H9 (cell line): ENCODE results near the gene HELQ. TPM values are rescaled to one million over a fixed set of nuclear protein-coding genes. Genes with fewer than 3 reads are reported as not detected.

ENCODE experiments used
- DNase-seq: peaks from one replicate; pipeline ENCODE4 v3.0.0-alpha.2; 2017
- H2AFZ ChIP-seq: one replicate; pipeline ENCODE4 v1.6.1; 2013; ENCODE audit warnings: mild to moderate bottlenecking, low read length, control low read depth, moderate library complexity
- H2AK5ac ChIP-seq: 2 replicates; pipeline ENCODE4 v1.6.1; 2013; ENCODE audit warnings: low read length, control low read depth, mixed read lengths; ENCODE audit not compliant: insufficient read length
- H2BK120ac ChIP-seq: one replicate; pipeline ENCODE4 v1.6.1; 2013; ENCODE audit warnings: low read depth, mild to moderate bottlenecking, low read length, control low read depth, inconsistent platforms; ENCODE audit not compliant: poor library complexity, severe bottlenecking
- H2BK12ac ChIP-seq: 2 replicates; pipeline ENCODE4 v1.6.1; 2013; ENCODE audit warnings: low read length, control low read depth, mixed read lengths, low read depth; ENCODE audit not compliant: insufficient read length
- H2BK15ac ChIP-seq: 2 replicates; pipeline ENCODE4 v1.6.1; 2013; ENCODE audit warnings: low read depth, low read length, control low read depth
- H2BK20ac ChIP-seq: one replicate; pipeline ENCODE4 v1.6.1; 2013; ENCODE audit warnings: low read depth, mild to moderate bottlenecking, low read length, control low read depth, inconsistent platforms; ENCODE audit not compliant: poor library complexity, severe bottlenecking
- H2BK5ac ChIP-seq: 2 replicates; pipeline ENCODE4 v1.6.1; 2013; ENCODE audit warnings: low read length, control low read depth, mixed read lengths; ENCODE audit not compliant: insufficient read length
- H3K14ac ChIP-seq: 2 replicates; pipeline ENCODE4 v1.6.1; 2013; ENCODE audit warnings: low read length, control low read depth; ENCODE audit not compliant: insufficient read depth
- H3K18ac ChIP-seq: 2 replicates; pipeline ENCODE4 v1.6.1; 2013; ENCODE audit warnings: low read depth, mild to moderate bottlenecking, mixed read lengths, low read length, control low read depth; ENCODE audit not compliant: insufficient read length
- H3K23ac ChIP-seq: 2 replicates; pipeline ENCODE4 v1.6.1; 2013; ENCODE audit warnings: low read length, control low read depth, mixed read lengths, low read depth; ENCODE audit not compliant: insufficient read length
- H3K23me2 ChIP-seq: 2 replicates; pipeline ENCODE4 v1.6.1; 2013; ENCODE audit warnings: low read depth, mild to moderate bottlenecking, mixed read lengths, low read length, control low read depth; ENCODE audit not compliant: insufficient read length, poor library complexity, severe bottlenecking
- H3K27ac ChIP-seq: 2 replicates; pipeline ENCODE4 v1.5.1; 2013; ENCODE audit warnings: low read length, control low read depth, mixed read lengths, low read depth; ENCODE audit not compliant: insufficient read length
- H3K27me3 ChIP-seq: 2 replicates; pipeline ENCODE4 v1.6.1; 2013; ENCODE audit warnings: low read length, control low read depth, inconsistent platforms; ENCODE audit not compliant: insufficient read depth
- H3K4ac ChIP-seq: 2 replicates; pipeline ENCODE4 v1.6.1; 2013; ENCODE audit warnings: low read depth, mild to moderate bottlenecking, control low read depth, inconsistent platforms, low read length, moderate library complexity
- H3K4me1 ChIP-seq: 2 replicates; pipeline ENCODE4 v1.6.1; 2013; ENCODE audit warnings: low read length, control low read depth, inconsistent platforms; ENCODE audit not compliant: insufficient read depth
- H3K4me2 ChIP-seq: 2 replicates; pipeline ENCODE4 v1.6.1; 2013; ENCODE audit warnings: low read length, control low read depth, mixed read lengths; ENCODE audit not compliant: insufficient read length, insufficient read depth
- H3K56ac ChIP-seq: 2 replicates; pipeline ENCODE4 v1.6.1; 2013; ENCODE audit warnings: low read depth, mild to moderate bottlenecking, mixed read lengths, low read length, control low read depth; ENCODE audit not compliant: insufficient read length
- H3K79me1 ChIP-seq: 2 replicates; pipeline ENCODE4 v1.6.1; 2013; ENCODE audit warnings: low read depth, mild to moderate bottlenecking, moderate library complexity, low read length, control low read depth, inconsistent platforms; ENCODE audit not compliant: insufficient read depth, poor library complexity, severe bottlenecking
- H3K79me2 ChIP-seq: 2 replicates; pipeline ENCODE4 v1.6.1; 2013; ENCODE audit warnings: low read length, control low read depth, inconsistent platforms; ENCODE audit not compliant: insufficient read depth
- H3K9ac ChIP-seq: 2 replicates; pipeline ENCODE4 v1.6.1; 2013; ENCODE audit warnings: low read length, control low read depth, mixed read lengths; ENCODE audit not compliant: insufficient read length; ENCODE audit errors: extremely low read depth
- H3K9me3 ChIP-seq: one replicate; pipeline ENCODE4 v1.6.1; 2013; ENCODE audit warnings: low read depth, low read length, inconsistent platforms; ENCODE audit not compliant: control insufficient read depth
- H3T11ph ChIP-seq: one replicate; pipeline ENCODE4 v1.6.1; 2013; ENCODE audit warnings: mild to moderate bottlenecking, low read length, control low read depth, inconsistent platforms
- H4K20me1 ChIP-seq: one replicate; pipeline ENCODE4 v1.6.1; 2013; ENCODE audit not compliant: control insufficient read depth, insufficient read length, insufficient read depth
- H4K5ac ChIP-seq: 2 replicates; pipeline ENCODE4 v1.6.1; 2013; ENCODE audit warnings: low read depth, mild to moderate bottlenecking, mixed read lengths, low read length, control low read depth; ENCODE audit not compliant: insufficient read length
- H4K8ac ChIP-seq: replicated peaks from 2 replicates; pipeline ENCODE4 v1.6.1; 2013; ENCODE audit warnings: low read length, control low read depth, mixed read lengths, low read depth; ENCODE audit not compliant: insufficient read length
- H4K91ac ChIP-seq: 2 replicates; pipeline ENCODE4 v1.6.1; 2013; ENCODE audit warnings: low read depth, mild to moderate bottlenecking, moderate library complexity, mixed read lengths, low read length, control low read depth; ENCODE audit not compliant: insufficient read length
- H3K27ac Mint-ChIP-seq, 3 experiments: 2 replicates in 2 of 3; 3 replicates in 1 of 3; pipeline ENCODE4 v1.8.0; 2020 to 2021; ENCODE audit warnings: mixed read lengths in 3 of 3, mild to moderate bottlenecking in 1 of 3, moderate library complexity in 1 of 3
- H3K27me3 Mint-ChIP-seq: 2 replicates; pipeline ENCODE4 v1.8.0; 2021; ENCODE audit warnings: low read depth, mild to moderate bottlenecking, moderate library complexity, mixed read lengths
- H3K36me3 Mint-ChIP-seq, 3 experiments: 2 replicates in 2 of 3; 3 replicates in 1 of 3; pipeline ENCODE4 v1.8.0; 2020 to 2021; ENCODE audit warnings: low read depth in 3 of 3, mixed read lengths in 3 of 3; ENCODE audit not compliant: insufficient read depth in 1 of 3
- H3K4me1 Mint-ChIP-seq, 2 experiments: 2 replicates each; pipeline ENCODE4 v1.8.0; 2020; ENCODE audit warnings: mixed read lengths in 2 of 2
- H3K4me3 Mint-ChIP-seq, 2 experiments: 2 replicates in 1 of 2; 3 replicates in 1 of 2; pipeline ENCODE4 v1.8.0; 2020 to 2021; ENCODE audit warnings: mild to moderate bottlenecking in 2 of 2, mixed read lengths in 2 of 2, moderate library complexity in 1 of 2
- H3K9me3 Mint-ChIP-seq, 2 experiments: 2 replicates in 1 of 2; 3 replicates in 1 of 2; pipeline ENCODE4 v1.8.0; 2020; ENCODE audit warnings: mild to moderate bottlenecking in 2 of 2, mixed read lengths in 2 of 2, moderate library complexity in 1 of 2
- CTCF ChIP-seq: fragments of 200-600 bp; sonication (generic); conservative IDR thresholded peaks from 3 replicates; pipeline ENCODE4 v1.8.0; 2021; ENCODE audit warnings: antibody characterized with exemption, mild to moderate bottlenecking
- WGBS: extraction: QIAGEN DNeasy Blood & Tissue Kit; methylation state at CpG from one replicate; pipeline ENCODE4 v1.1.7; 2013; ENCODE audit warnings: missing lambda C conversion rate, low lambda C conversion rate, mixed read lengths; ENCODE audit not compliant: insufficient read length; ENCODE audit errors: extremely low coverage; 5-methylcytosine and 5-hydroxymethylcytosine counted together
- total RNA-seq: library from RNA; stranded (reverse); gene quantifications from 2 replicates; pipeline ENCODE4 v1.2.1, GENCODE V29; 2021

Gene HELQ
- total RNA-seq, 1 experiment from 2014 or later: 16.2 TPM

GRCh38 chr4:83456184-83456501, 520 bp upstream of the HELQ start:
- H2AK5ac ChIP-seq: no peak overlapping the region
- no peak overlapping the region for H4K8ac ChIP-seq
- H3K27ac ChIP-seq: peak overlapping the region; percentile 6
- peaks cover 4% of the 10 kb centered on the region for H3K23me2 ChIP-seq
- no peaks in the 10 kb centered on the region for H3K79me1 ChIP-seq
- WGBS: no CpG with 5 or more reads among the region's 7 CpGs
- no peaks in the 10 kb centered on the region for H3K27me3 Mint-ChIP-seq
- H2BK15ac ChIP-seq: no peak overlapping the region
- H3K4me1 Mint-ChIP-seq: peaks cover 9 to 10% of the 10 kb centered on the region in 2 experiments
- no peak overlapping the region for H2AFZ ChIP-seq
- no peak overlapping the region for H2BK12ac ChIP-seq
- H3K27me3 ChIP-seq: no peaks in the 10 kb centered on the region
- H3K14ac ChIP-seq: no peak overlapping the region; the same call in 1 of the 2 replicates
- H3K18ac ChIP-seq: no peak overlapping the region
- peak overlapping the region; percentile 99 to 100 (median 100); a peak in 6 of 7 replicates for H3K27ac Mint-ChIP-seq
- H2BK20ac ChIP-seq: no peak overlapping the region
- H2BK5ac ChIP-seq: no peak overlapping the region
- no peak for DNase-seq
- peak overlapping the region; percentile 98 to 100 for H3K4me3 Mint-ChIP-seq
- H3K4ac ChIP-seq: no peak overlapping the region
- H3T11ph ChIP-seq: no peak overlapping the region
- no peak overlapping the region for H4K91ac ChIP-seq
- no peak for TF ChIP-seq CTCF
- H3K79me2 ChIP-seq: peaks cover 1% of the 10 kb centered on the region; the same call in 1 of the 2 replicates
- peaks cover 7 to 56% (median 48%) of the 10 kb centered on the region in 3 experiments; a peak in 6 of 7 replicates for H3K36me3 Mint-ChIP-seq
- no peak overlapping the region for H3K56ac ChIP-seq
- H3K4me2 ChIP-seq: peak overlapping the region; percentile 64
- no peak overlapping the region for H4K5ac ChIP-seq
- peak overlapping the region; percentile 74 for H3K9ac ChIP-seq
- H3K4me1 ChIP-seq: no peaks in the 10 kb centered on the region
- H4K20me1 ChIP-seq: no peaks in the 10 kb centered on the region
- H3K23ac ChIP-seq: no peak overlapping the region
- no peak overlapping the region for H2BK120ac ChIP-seq
- no peaks in the 10 kb centered on the region for H3K9me3 Mint-ChIP-seq
- H3K9me3 ChIP-seq: no peaks in the 10 kb centered on the region
